ENCODE results near the gene BTBD9. TPM values are rescaled to one million over a fixed set of nuclear protein-coding genes. Genes with fewer than 3 reads are reported as not detected.

The BTBD9 gene
- total and polyA plus RNA-seq, 10 donors: 1.2 to 43.1 (median 27.8) TPM

GRCh38 chr6:38262609-38263008 lies 377.1 kb downstream of the BTBD9 start:
- no peaks in the 10 kb centered on the region for H3K27me3 ChIP-seq (replicated peaks in 1 of 7)
- no peaks in the 10 kb centered on the region for H3K9me3 ChIP-seq
- H3K4me3 ChIP-seq: no peak overlapping the region
- H3K27ac ChIP-seq: no peak overlapping the region
- H3K4me1 ChIP-seq: peaks cover 0 to 19% (median 2%) of the 10 kb centered on the region in 6 donors
- WGBS, 5 donors: 74 to 90% (median 87%) methylated on average over 2 of the region's 2 CpGs
- no peak for DNase-seq
- TF ChIP-seq CTCF (IDR thresholded peaks at IDR 0.05 in 8 of 11, conservative IDR thresholded peaks at IDR 0.05 in 3 of 11) (no peak), POLR2AphosphoS5 (IDR thresholded peaks at IDR 0.05) (no peak), POLR2A (IDR thresholded peaks at IDR 0.05) (no peak)
- intact Hi-C loops (cut with DNase I; ENCODE audit: low total_unique reads): no loop called here
- H3K36me3 ChIP-seq: peaks cover 0 to 13% (median 7%) of the 10 kb centered on the region in 6 donors

- Histone ChIP-seq H3K4me3 (no peak overlapping the region), H3K9me3 (no peaks in the 10 kb centered on the region), H3K4me1 (peaks cover 0 to 19% (median 2%) of the 10 kb centered on the region in 6 donors), H3K36me3 (peaks cover 0 to 19% (median 7%) of the 10 kb centered on the region in 6 donors), H3K27ac (no peak overlapping the region), H3K27me3 (replicated peaks in 1 of 7) (no peaks in the 10 kb centered on the region)
- DNase-seq: no peak
- TF ChIP-seq CTCF (IDR thresholded peaks at IDR 0.05 in 8 of 11, conservative IDR thresholded peaks at IDR 0.05 in 3 of 11): no peak
- TF ChIP-seq POLR2A (IDR thresholded peaks at IDR 0.05): no peak
- TF ChIP-seq POLR2AphosphoS5 (IDR thresholded peaks at IDR 0.05): no peak
- WGBS, 5 donors: 30 to 45% (median 35%) methylated on average over 1 of the region's 1 CpG
- intact Hi-C loops (cut with DNase I; ENCODE audit: low total_unique reads): no loop called here
Observed at GRCh38 chr6:38262026-38262425, 377.7 kb downstream of the BTBD9 start.

- no peak for DNase-seq
- H3K27me3 ChIP-seq (replicated peaks in 1 of 7): no peaks in the 10 kb centered on the region
- no peaks in the 10 kb centered on the region for H3K9me3 ChIP-seq
- H3K4me3 ChIP-seq: no peak overlapping the region
- 71 to 86% (median 76%) methylated on average over 3 of the region's 3 CpGs for WGBS, 5 donors
- no peak overlapping the region for H3K27ac ChIP-seq
- intact Hi-C loops (cut with DNase I; ENCODE audit: low total_unique reads): no loop called here
- peaks cover 0 to 23% (median 8%) of the 10 kb centered on the region in 6 donors for H3K36me3 ChIP-seq
- TF ChIP-seq CTCF (IDR thresholded peaks at IDR 0.05 in 8 of 11, conservative IDR thresholded peaks at IDR 0.05 in 3 of 11) (no peak), POLR2A (IDR thresholded peaks at IDR 0.05) (no peak), POLR2AphosphoS5 (IDR thresholded peaks at IDR 0.05) (no peak)
- peaks cover 0 to 19% (median 2%) of the 10 kb centered on the region in 6 donors for H3K4me1 ChIP-seq
Observed at GRCh38 chr6:38261626-38262025, 378.1 kb downstream of the BTBD9 start.

GRCh38 chr6:38259736-38260135 lies 380.0 kb downstream of the BTBD9 start:
- Histone ChIP-seq H3K4me1 (peaks cover 0 to 19% (median 2%) of the 10 kb centered on the region in 6 donors), H3K27ac (no peak overlapping the region), H3K27me3 (replicated peaks in 1 of 7) (no peaks in the 10 kb centered on the region), H3K4me3 (no peak overlapping the region), H3K9me3 (peaks cover 0 to 5% (median 0%) of the 10 kb centered on the region in 8 donors), H3K36me3 (peaks cover 0 to 42% (median 22%) of the 10 kb centered on the region in 6 donors)
- 49 to 63% (median 50%) methylated on average over 2 of the region's 2 CpGs for WGBS, 5 donors
- no peak for TF ChIP-seq POLR2A (IDR thresholded peaks at IDR 0.05)
- no peak for TF ChIP-seq CTCF (IDR thresholded peaks at IDR 0.05 in 8 of 11, conservative IDR thresholded peaks at IDR 0.05 in 3 of 11)
- no peak for TF ChIP-seq POLR2AphosphoS5 (IDR thresholded peaks at IDR 0.05)
- intact Hi-C loops (cut with DNase I; ENCODE audit: low total_unique reads): no loop called here
- DNase-seq: no peak
